ENCODE results near the gene PABPC1L.

The PABPC1L gene

GRCh38 chr20:44897133-44897532 is 12.7 kb upstream of the PABPC1L start:
- Histone ChIP-seq H3K27me3 (ENCODE audit: control insufficient read depth in 5 of 5, insufficient read depth in 4 of 5, low read length in 5 of 5) (no peaks in the 10 kb centered on the region), H3K4me1 (ENCODE audit: control insufficient read depth in 5 of 5, insufficient read depth in 5 of 5, low read length in 5 of 5) (peaks cover 2 to 74% (median 59%) of the 10 kb centered on the region in 5 donors), H3K9me3 (ENCODE audit: control insufficient read depth in 5 of 5, low read length in 5 of 5) (no peaks in the 10 kb centered on the region), H3K36me3 (ENCODE audit: control insufficient read depth in 5 of 5, insufficient read depth in 5 of 5, low read length in 5 of 5) (peaks cover 9 to 15% (median 11%) of the 10 kb centered on the region in 5 donors), H3K27ac (ENCODE audit: low read depth, low read length) (peak overlapping the region; percentile 88), H3K9ac (ENCODE audit: low read length in 5 of 5) (peak overlapping the region in 1 of 5 donors; percentile 29), H3K4me3 (ENCODE audit: low read depth in 1 of 5, low read length in 5 of 5) (peak overlapping the region in 1 of 5 donors; percentile 7)

GRCh38 chr20:44900231-44900854 is 9.5 kb upstream of the PABPC1L start:
- peaks cover 35 to 43% (median 37%) of the 10 kb centered on the region in 5 donors for H3K36me3 ChIP-seq (ENCODE audit: control insufficient read depth in 5 of 5, insufficient read depth in 5 of 5, low read length in 5 of 5)
- H3K27ac ChIP-seq (ENCODE audit: low read depth, low read length), result no peak overlapping the region
- peak overlapping the region in 1 of 5 donors; percentile 16 for H3K9ac ChIP-seq (ENCODE audit: low read length in 5 of 5)
- peaks cover 2 to 55% (median 39%) of the 10 kb centered on the region in 5 donors for H3K4me1 ChIP-seq (ENCODE audit: control insufficient read depth in 5 of 5, insufficient read depth in 5 of 5, low read length in 5 of 5)
- H3K9me3 ChIP-seq (ENCODE audit: control insufficient read depth in 5 of 5, low read length in 5 of 5), result no peaks in the 10 kb centered on the region
- H3K4me3 ChIP-seq (ENCODE audit: low read depth in 1 of 5, low read length in 5 of 5), result no peak overlapping the region
- no peaks in the 10 kb centered on the region for H3K27me3 ChIP-seq (ENCODE audit: control insufficient read depth in 5 of 5, insufficient read depth in 4 of 5, low read length in 5 of 5)

- H3K4me1 ChIP-seq (ENCODE audit: control insufficient read depth in 5 of 5, insufficient read depth in 5 of 5, low read length in 5 of 5), result peaks cover 0 to 45% (median 27%) of the 10 kb centered on the region in 5 donors
- H3K9me3 ChIP-seq (ENCODE audit: control insufficient read depth in 5 of 5, low read length in 5 of 5), result no peaks in the 10 kb centered on the region
- H3K27ac ChIP-seq (ENCODE audit: low read depth, low read length), result no peak overlapping the region
- H3K9ac ChIP-seq (ENCODE audit: low read length in 5 of 5), result no peak overlapping the region
- H3K4me3 ChIP-seq (ENCODE audit: low read depth in 1 of 5, low read length in 5 of 5), result no peak overlapping the region
- peaks cover 50 to 59% (median 52%) of the 10 kb centered on the region in 5 donors for H3K36me3 ChIP-seq (ENCODE audit: control insufficient read depth in 5 of 5, insufficient read depth in 5 of 5, low read length in 5 of 5)
- no peaks in the 10 kb centered on the region for H3K27me3 ChIP-seq (ENCODE audit: control insufficient read depth in 5 of 5, insufficient read depth in 4 of 5, low read length in 5 of 5)
These were observed 7.9 kb upstream of the PABPC1L start for GRCh38 chr20:44901974-44902373.

GRCh38 chr20:44904377-44904776 is 5.5 kb upstream of the PABPC1L start:
- Histone ChIP-seq H3K9me3 (ENCODE audit: control insufficient read depth in 5 of 5, low read length in 5 of 5) (no peaks in the 10 kb centered on the region), H3K4me3 (ENCODE audit: low read depth in 1 of 5, low read length in 5 of 5) (no peak overlapping the region), H3K36me3 (ENCODE audit: control insufficient read depth in 5 of 5, insufficient read depth in 5 of 5, low read length in 5 of 5) (peaks cover 58 to 75% (median 66%) of the 10 kb centered on the region in 5 donors), H3K4me1 (ENCODE audit: control insufficient read depth in 5 of 5, insufficient read depth in 5 of 5, low read length in 5 of 5) (peaks cover 0 to 27% (median 18%) of the 10 kb centered on the region in 5 donors), H3K27me3 (ENCODE audit: control insufficient read depth in 5 of 5, insufficient read depth in 4 of 5, low read length in 5 of 5) (no peaks in the 10 kb centered on the region), H3K27ac (ENCODE audit: low read depth, low read length) (no peak overlapping the region), H3K9ac (ENCODE audit: low read length in 5 of 5) (no peak overlapping the region)

GRCh38 chr20:44908987-44909871 is 631 bp upstream of the PABPC1L start:
- H3K4me3 ChIP-seq (ENCODE audit: low read depth in 1 of 5, low read length in 5 of 5), result peak overlapping the region; percentile 48 to 77 (median 64)
- H3K4me1 ChIP-seq (ENCODE audit: control insufficient read depth in 5 of 5, insufficient read depth in 5 of 5, low read length in 5 of 5), result peaks cover 0 to 28% (median 24%) of the 10 kb centered on the region in 5 donors
- peaks cover 34 to 45% (median 41%) of the 10 kb centered on the region in 5 donors for H3K36me3 ChIP-seq (ENCODE audit: control insufficient read depth in 5 of 5, insufficient read depth in 5 of 5, low read length in 5 of 5)
- no peaks in the 10 kb centered on the region for H3K9me3 ChIP-seq (ENCODE audit: control insufficient read depth in 5 of 5, low read length in 5 of 5)
- no peaks in the 10 kb centered on the region for H3K27me3 ChIP-seq (ENCODE audit: control insufficient read depth in 5 of 5, insufficient read depth in 4 of 5, low read length in 5 of 5)
- peak overlapping the region in 3 of 5 donors; percentile 16 to 59 (median 39) for H3K9ac ChIP-seq (ENCODE audit: low read length in 5 of 5)
- no peak overlapping the region for H3K27ac ChIP-seq (ENCODE audit: low read depth, low read length)

GRCh38 chr20:44910690-44911262 is 916 bp downstream of the PABPC1L start:
- Histone ChIP-seq H3K27me3 (ENCODE audit: control insufficient read depth in 5 of 5, insufficient read depth in 4 of 5, low read length in 5 of 5) (no peaks in the 10 kb centered on the region), H3K4me1 (ENCODE audit: control insufficient read depth in 5 of 5, insufficient read depth in 5 of 5, low read length in 5 of 5) (peaks cover 0 to 28% (median 24%) of the 10 kb centered on the region in 5 donors), H3K36me3 (ENCODE audit: control insufficient read depth in 5 of 5, insufficient read depth in 5 of 5, low read length in 5 of 5) (peaks cover 19 to 30% (median 28%) of the 10 kb centered on the region in 5 donors), H3K4me3 (ENCODE audit: low read depth in 1 of 5, low read length in 5 of 5) (peak overlapping the region in 4 of 5 donors; percentile 61 to 77 (median 66)), H3K9ac (ENCODE audit: low read length in 5 of 5) (peak overlapping the region in 1 of 5 donors; percentile 62), H3K27ac (ENCODE audit: low read depth, low read length) (no peak overlapping the region), H3K9me3 (ENCODE audit: control insufficient read depth in 5 of 5, low read length in 5 of 5) (no peaks in the 10 kb centered on the region)

GRCh38 chr20:44911264-44911921 is 1.5 kb downstream of the PABPC1L start:
- H3K27me3 ChIP-seq (ENCODE audit: control insufficient read depth in 5 of 5, insufficient read depth in 4 of 5, low read length in 5 of 5), result no peaks in the 10 kb centered on the region
- H3K36me3 ChIP-seq (ENCODE audit: control insufficient read depth in 5 of 5, insufficient read depth in 5 of 5, low read length in 5 of 5), result peaks cover 13 to 24% (median 21%) of the 10 kb centered on the region in 5 donors
- H3K9me3 ChIP-seq (ENCODE audit: control insufficient read depth in 5 of 5, low read length in 5 of 5), result no peaks in the 10 kb centered on the region
- H3K4me3 ChIP-seq (ENCODE audit: low read depth in 1 of 5, low read length in 5 of 5), result no peak overlapping the region
- no peak overlapping the region for H3K9ac ChIP-seq (ENCODE audit: low read length in 5 of 5)
- H3K4me1 ChIP-seq (ENCODE audit: control insufficient read depth in 5 of 5, insufficient read depth in 5 of 5, low read length in 5 of 5), result peaks cover 0 to 26% (median 24%) of the 10 kb centered on the region in 5 donors
- H3K27ac ChIP-seq (ENCODE audit: low read depth, low read length), result no peak overlapping the region

- H3K27me3 ChIP-seq (ENCODE audit: control insufficient read depth in 5 of 5, insufficient read depth in 4 of 5, low read length in 5 of 5), result no peaks in the 10 kb centered on the region
- H3K9me3 ChIP-seq (ENCODE audit: control insufficient read depth in 5 of 5, low read length in 5 of 5), result no peaks in the 10 kb centered on the region
- no peak overlapping the region for H3K4me3 ChIP-seq (ENCODE audit: low read depth in 1 of 5, low read length in 5 of 5)
- no peak overlapping the region for H3K9ac ChIP-seq (ENCODE audit: low read length in 5 of 5)
- peaks cover 6 to 25% (median 13%) of the 10 kb centered on the region in 5 donors for H3K36me3 ChIP-seq (ENCODE audit: control insufficient read depth in 5 of 5, insufficient read depth in 5 of 5, low read length in 5 of 5)
- peaks cover 0 to 18% (median 17%) of the 10 kb centered on the region in 5 donors for H3K4me1 ChIP-seq (ENCODE audit: control insufficient read depth in 5 of 5, insufficient read depth in 5 of 5, low read length in 5 of 5)
- no peak overlapping the region for H3K27ac ChIP-seq (ENCODE audit: low read depth, low read length)
These were observed 2.3 kb downstream of the PABPC1L start for GRCh38 chr20:44912189-44912588.

GRCh38 chr20:44914924-44915323 is 5.1 kb downstream of the PABPC1L start:
- Histone ChIP-seq H3K4me3 (ENCODE audit: low read depth in 1 of 5, low read length in 5 of 5) (no peak overlapping the region), H3K9ac (ENCODE audit: low read length in 5 of 5) (no peak overlapping the region), H3K9me3 (ENCODE audit: control insufficient read depth in 5 of 5, low read length in 5 of 5) (no peaks in the 10 kb centered on the region), H3K27me3 (ENCODE audit: control insufficient read depth in 5 of 5, insufficient read depth in 4 of 5, low read length in 5 of 5) (no peaks in the 10 kb centered on the region), H3K36me3 (ENCODE audit: control insufficient read depth in 5 of 5, insufficient read depth in 5 of 5, low read length in 5 of 5) (peaks cover 0 to 10% (median 0%) of the 10 kb centered on the region in 5 donors), H3K4me1 (ENCODE audit: control insufficient read depth in 5 of 5, insufficient read depth in 5 of 5, low read length in 5 of 5) (peaks cover 0 to 9% (median 9%) of the 10 kb centered on the region in 5 donors), H3K27ac (ENCODE audit: low read depth, low read length) (no peak overlapping the region)

All from subcutaneous abdominal adipose tissue (tissue), 5 donors.